SK-N-SH treated with all-trans-retinoic acid at 6 μM for 48 hours (cell line): Measurements from ENCODE around the gene SSB.

Experiments used
- PPARA ChIP-seq: fragments of 250-450 bp; sonication (Bioruptor Pico); IDR thresholded peaks from 2 replicates; pipeline ENCODE4 v1.5.0; 2020; ENCODE audit warnings: mild to moderate bottlenecking, borderline replicate concordance
- SNAI2 ChIP-seq: fragments of 250-450 bp; sonication (Bioruptor Pico); IDR thresholded peaks from 2 replicates; pipeline ENCODE4 v1.5.0; 2020; ENCODE audit warnings: mild to moderate bottlenecking, moderate library complexity
- TCF4 ChIP-seq: fragments of 250-450 bp; sonication (Bioruptor Pico); IDR thresholded peaks from 2 replicates; pipeline ENCODE4 v1.8.0; 2021; ENCODE audit warnings: mild to moderate bottlenecking, moderate library complexity, borderline replicate concordance
- ZFP30 ChIP-seq: fragments of 450-650 bp; formaldehyde crosslinking; IDR thresholded peaks from 2 replicates; pipeline ENCODE4 v1.5.0; 2022; ENCODE audit warnings: mild to moderate bottlenecking, moderate library complexity
- TF ChIP-seq, protein P1 (sequence below): fragments of 250-450 bp; sonication (Bioruptor Pico); IDR thresholded peaks from 2 replicates; pipeline ENCODE4 v1.5.0; 2020; ENCODE audit warnings: mild to moderate bottlenecking, moderate library complexity

DNA sequence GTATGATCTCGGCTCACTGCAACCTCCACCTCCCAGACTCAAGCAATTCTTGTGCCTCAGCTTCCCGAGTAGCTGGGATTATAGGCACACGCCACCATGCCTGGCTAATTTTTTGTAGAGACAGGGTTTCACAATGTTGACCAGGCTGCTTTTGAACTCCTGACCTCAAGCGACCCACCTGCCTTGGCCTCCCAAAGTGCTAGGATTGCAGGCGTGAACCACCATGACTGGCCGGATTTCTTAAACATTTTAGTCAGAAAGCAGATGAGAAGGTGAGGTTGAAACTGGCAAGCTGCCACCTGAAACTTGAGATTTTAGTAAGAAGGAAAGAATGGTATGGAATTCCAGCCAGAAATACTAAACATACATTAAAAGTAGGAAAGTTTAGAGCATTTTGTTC lies 33.1 kb upstream of the SSB start:
- TF ChIP-seq ZFP30 (CRISPR knock-in tag): no peak
- no peak for TF ChIP-seq PPARA (CRISPR knock-in tag)
- no peak for TF ChIP-seq TCF4 (CRISPR knock-in tag)
- TF ChIP-seq, protein P1, sequence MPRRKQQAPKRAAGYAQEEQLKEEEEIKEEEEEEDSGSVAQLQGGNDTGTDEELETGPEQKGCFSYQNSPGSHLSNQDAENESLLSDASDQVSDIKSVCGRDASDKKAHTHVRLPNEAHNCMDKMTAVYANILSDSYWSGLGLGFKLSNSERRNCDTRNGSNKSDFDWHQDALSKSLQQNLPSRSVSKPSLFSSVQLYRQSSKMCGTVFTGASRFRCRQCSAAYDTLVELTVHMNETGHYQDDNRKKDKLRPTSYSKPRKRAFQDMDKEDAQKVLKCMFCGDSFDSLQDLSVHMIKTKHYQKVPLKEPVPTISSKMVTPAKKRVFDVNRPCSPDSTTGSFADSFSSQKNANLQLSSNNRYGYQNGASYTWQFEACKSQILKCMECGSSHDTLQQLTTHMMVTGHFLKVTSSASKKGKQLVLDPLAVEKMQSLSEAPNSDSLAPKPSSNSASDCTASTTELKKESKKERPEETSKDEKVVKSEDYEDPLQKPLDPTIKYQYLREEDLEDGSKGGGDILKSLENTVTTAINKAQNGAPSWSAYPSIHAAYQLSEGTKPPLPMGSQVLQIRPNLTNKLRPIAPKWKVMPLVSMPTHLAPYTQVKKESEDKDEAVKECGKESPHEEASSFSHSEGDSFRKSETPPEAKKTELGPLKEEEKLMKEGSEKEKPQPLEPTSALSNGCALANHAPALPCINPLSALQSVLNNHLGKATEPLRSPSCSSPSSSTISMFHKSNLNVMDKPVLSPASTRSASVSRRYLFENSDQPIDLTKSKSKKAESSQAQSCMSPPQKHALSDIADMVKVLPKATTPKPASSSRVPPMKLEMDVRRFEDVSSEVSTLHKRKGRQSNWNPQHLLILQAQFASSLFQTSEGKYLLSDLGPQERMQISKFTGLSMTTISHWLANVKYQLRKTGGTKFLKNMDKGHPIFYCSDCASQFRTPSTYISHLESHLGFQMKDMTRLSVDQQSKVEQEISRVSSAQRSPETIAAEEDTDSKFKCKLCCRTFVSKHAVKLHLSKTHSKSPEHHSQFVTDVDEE: no peak
- TF ChIP-seq SNAI2: no peak
